ENCODE measurements around the gene TAS1R3. TPM values are rescaled to one million over a fixed set of nuclear protein-coding genes. Genes with fewer than 3 reads are reported as not detected.
A peak's percentile ranks its signal among the peaks of the same experiment; 100 is the strongest.
"Not testable (repeated sequence)": the region's sequence is repeated elsewhere in the genome, so short reads cannot be mapped to it uniquely, and the experiment has no call there.

TAS1R3 gene
- total and polyA plus RNA-seq, 4 donors: 0.13 to 1.3 (median 0.55) TPM

GRCh38 chr1:1367315-1367714 lies 36.2 kb downstream of the TAS1R3 start:
- no peak for TF ChIP-seq CTCF (IDR thresholded peaks at IDR 0.05; ENCODE audit: control extremely low read depth, extremely low read depth)
- WGBS, 2 donors: 96 to 98% methylated on average over 5 of the region's 5 CpGs
- Histone ChIP-seq H3K36me3 (ENCODE audit: control insufficient read depth in 4 of 4, insufficient read depth in 4 of 4, low read length in 4 of 4) (no peaks in the 10 kb centered on the region), H3K9me3 (ENCODE audit: control insufficient read depth in 4 of 4, insufficient read depth in 3 of 4, low read length in 3 of 4) (no peaks in the 10 kb centered on the region), H3K27ac (ENCODE audit: low read depth in 1 of 2, low read length in 1 of 2) (no peak overlapping the region), H3K9ac (ENCODE audit: insufficient read depth in 1 of 2, low read length in 2 of 2) (no peak overlapping the region), H3K4me1 (ENCODE audit: control insufficient read depth in 5 of 5, insufficient read depth in 5 of 5, low read length in 5 of 5) (peaks cover 0 to 6% (median 0%) of the 10 kb centered on the region in 5 donors), H3K27me3 (ENCODE audit: control insufficient read depth in 3 of 3, insufficient read depth in 3 of 3, low read length in 2 of 3) (no peaks in the 10 kb centered on the region), H3K4me3 (no peak overlapping the region)
- ATAC-seq (ENCODE audit: insufficient read depth, low FRiP score) (no peak), DNase-seq (peak in 1 of 3 donors; percentile 51)

- not testable (repeated sequence) for H3K9ac ChIP-seq (ENCODE audit: insufficient read depth in 1 of 2, low read length in 2 of 2); DNase-seq; H3K27ac ChIP-seq (ENCODE audit: low read depth in 1 of 2, low read length in 1 of 2); H3K36me3 ChIP-seq (ENCODE audit: control insufficient read depth in 4 of 4, insufficient read depth in 4 of 4, low read length in 4 of 4); ATAC-seq (ENCODE audit: insufficient read depth, low FRiP score); H3K4me3 ChIP-seq; H3K27me3 ChIP-seq (ENCODE audit: control insufficient read depth in 3 of 3, insufficient read depth in 3 of 3, low read length in 2 of 3); H3K9me3 ChIP-seq (ENCODE audit: control insufficient read depth in 4 of 4, insufficient read depth in 3 of 4, low read length in 3 of 4)
- H3K4me1 ChIP-seq (ENCODE audit: control insufficient read depth in 5 of 5, insufficient read depth in 5 of 5, low read length in 5 of 5): peaks cover 0 to 17% (median 4%) of the 10 kb centered on the region in 5 donors
- WGBS, 2 donors: 93 to 95% methylated on average over 14 of the region's 14 CpGs
Observed at GRCh38 chr1:1370094-1370493, 39.0 kb downstream of the TAS1R3 start.

- WGBS, 2 donors: 79 to 80% methylated on average over 16 of the region's 16 CpGs
- ATAC-seq (ENCODE audit: insufficient read depth, low FRiP score) (no peak), DNase-seq (no peak)
- H3K27me3 ChIP-seq (ENCODE audit: control insufficient read depth in 3 of 3, insufficient read depth in 3 of 3, low read length in 2 of 3): no peaks in the 10 kb centered on the region
- no peaks in the 10 kb centered on the region for H3K9me3 ChIP-seq (ENCODE audit: control insufficient read depth in 4 of 4, insufficient read depth in 3 of 4, low read length in 3 of 4)
- H3K4me1 ChIP-seq (ENCODE audit: control insufficient read depth in 5 of 5, insufficient read depth in 5 of 5, low read length in 5 of 5): peaks cover 0 to 17% (median 5%) of the 10 kb centered on the region in 5 donors
- no peak overlapping the region for H3K9ac ChIP-seq (ENCODE audit: insufficient read depth in 1 of 2, low read length in 2 of 2)
- no peak for TF ChIP-seq CTCF (IDR thresholded peaks at IDR 0.05; ENCODE audit: control extremely low read depth, extremely low read depth)
- H3K4me3 ChIP-seq: no peak overlapping the region
- H3K36me3 ChIP-seq (ENCODE audit: control insufficient read depth in 4 of 4, insufficient read depth in 4 of 4, low read length in 4 of 4): peaks cover 0 to 7% (median 0%) of the 10 kb centered on the region in 4 donors
- H3K27ac ChIP-seq (ENCODE audit: low read depth in 1 of 2, low read length in 1 of 2): no peak overlapping the region
Observed at GRCh38 chr1:1370771-1371300, 39.8 kb downstream of the TAS1R3 start.

GRCh38 chr1:1371364-1371745 lies 40.3 kb downstream of the TAS1R3 start:
- ATAC-seq (ENCODE audit: insufficient read depth, low FRiP score) (no peak), DNase-seq (no peak)
- H3K4me3 ChIP-seq: no peak overlapping the region
- peaks cover 0 to 17% (median 7%) of the 10 kb centered on the region in 5 donors for H3K4me1 ChIP-seq (ENCODE audit: control insufficient read depth in 5 of 5, insufficient read depth in 5 of 5, low read length in 5 of 5)
- H3K27ac ChIP-seq (ENCODE audit: low read depth in 1 of 2, low read length in 1 of 2): no peak overlapping the region
- H3K9ac ChIP-seq (ENCODE audit: insufficient read depth in 1 of 2, low read length in 2 of 2): no peak overlapping the region
- no peaks in the 10 kb centered on the region for H3K27me3 ChIP-seq (ENCODE audit: control insufficient read depth in 3 of 3, insufficient read depth in 3 of 3, low read length in 2 of 3)
- no peak for TF ChIP-seq CTCF (IDR thresholded peaks at IDR 0.05; ENCODE audit: control extremely low read depth, extremely low read depth)
- WGBS, 2 donors: 21 to 44% methylated on average over 12 of the region's 12 CpGs
- H3K36me3 ChIP-seq (ENCODE audit: control insufficient read depth in 4 of 4, insufficient read depth in 4 of 4, low read length in 4 of 4): peaks cover 0 to 7% (median 0%) of the 10 kb centered on the region in 4 donors
- no peaks in the 10 kb centered on the region for H3K9me3 ChIP-seq (ENCODE audit: control insufficient read depth in 4 of 4, insufficient read depth in 3 of 4, low read length in 3 of 4)

Measured in lung (tissue), 12 donors.